AG10803 (cell line): ENCODE results near the gene ZFYVE26.
A peak's percentile ranks its signal among the peaks of the same experiment; 100 is the strongest.

ENCODE experiments used
- DNase-seq: peaks from one replicate; pipeline ENCODE4 v3.0.0; 2010; ENCODE audit warnings: low read depth
- H3K4me3 ChIP-seq: 2 replicates; pipeline ENCODE4 v1.5.1; 2011; ENCODE audit warnings: mild to moderate bottlenecking, low read length, control low read depth
- CTCF ChIP-seq: conservative IDR thresholded peaks from 2 replicates; pipeline ENCODE4 v1.5.1; 2011; ENCODE audit warnings: mild to moderate bottlenecking, low read length, control low read depth, inconsistent platforms

The ZFYVE26 gene

GRCh38 chr14:67736771-67737170 is 79.6 kb downstream of the ZFYVE26 start:
- no peak for DNase-seq
- no peak for TF ChIP-seq CTCF
- H3K4me3 ChIP-seq = no peak overlapping the region

- DNase-seq = no peak
- no peak overlapping the region for H3K4me3 ChIP-seq
- no peak for TF ChIP-seq CTCF
Observed at GRCh38 chr14:67735336-67736147, 80.8 kb downstream of the ZFYVE26 start.

- DNase-seq = peak; percentile 2
- H3K4me3 ChIP-seq = no peak overlapping the region
- peak; percentile 15 for TF ChIP-seq CTCF
Observed at GRCh38 chr14:67734675-67735074, 81.7 kb downstream of the ZFYVE26 start.

- H3K4me3 ChIP-seq = no peak overlapping the region
- no peak for DNase-seq
- TF ChIP-seq CTCF = no peak
Observed at GRCh38 chr14:67733616-67734015, 82.8 kb downstream of the ZFYVE26 start.

GRCh38 chr14:67729072-67729885 is 87.1 kb downstream of the ZFYVE26 start:
- H3K4me3 ChIP-seq = no peak overlapping the region
- no peak for DNase-seq
- no peak for TF ChIP-seq CTCF

GRCh38 chr14:67728258-67728657 is 88.1 kb downstream of the ZFYVE26 start:
- no peak for TF ChIP-seq CTCF
- H3K4me3 ChIP-seq = no peak overlapping the region
- no peak for DNase-seq

- no peak for DNase-seq
- TF ChIP-seq CTCF = no peak
Observed at GRCh38 chr14:67727361-67727760, 89.0 kb downstream of the ZFYVE26 start.

More at GRCh38 chr14:67727361-67727760, 89.0 kb downstream of the ZFYVE26 start:
- no peak overlapping the region for H3K4me3 ChIP-seq
